Uterus (tissue), 2 donors: Measurements from ENCODE around the gene RABGAP1L.

ENCODE experiments used
- POLR2A ChIP-seq, 2 donors: fragments of 450-650 bp; IDR thresholded peaks; one replicate each; pipeline ENCODE4 v1.6.1; 2016; ENCODE audit warnings: antibody characterized with exemption in 2 of 2, mild to moderate bottlenecking in 1 of 2, moderate library complexity in 1 of 2
- TF ChIP-seq, protein P1 (sequence below), 4 experiments: fragments of 200-600 bp in 2 of 4; fragments of 450-650 bp in 2 of 4; sonication (generic) in 2 of 4; IDR thresholded peaks; one replicate each; pipeline ENCODE4 v1.5.1; 2016 to 2019; ENCODE audit warnings: antibody characterized with exemption in 4 of 4, mild to moderate bottlenecking in 2 of 4, moderate library complexity in 1 of 4

DNA sequence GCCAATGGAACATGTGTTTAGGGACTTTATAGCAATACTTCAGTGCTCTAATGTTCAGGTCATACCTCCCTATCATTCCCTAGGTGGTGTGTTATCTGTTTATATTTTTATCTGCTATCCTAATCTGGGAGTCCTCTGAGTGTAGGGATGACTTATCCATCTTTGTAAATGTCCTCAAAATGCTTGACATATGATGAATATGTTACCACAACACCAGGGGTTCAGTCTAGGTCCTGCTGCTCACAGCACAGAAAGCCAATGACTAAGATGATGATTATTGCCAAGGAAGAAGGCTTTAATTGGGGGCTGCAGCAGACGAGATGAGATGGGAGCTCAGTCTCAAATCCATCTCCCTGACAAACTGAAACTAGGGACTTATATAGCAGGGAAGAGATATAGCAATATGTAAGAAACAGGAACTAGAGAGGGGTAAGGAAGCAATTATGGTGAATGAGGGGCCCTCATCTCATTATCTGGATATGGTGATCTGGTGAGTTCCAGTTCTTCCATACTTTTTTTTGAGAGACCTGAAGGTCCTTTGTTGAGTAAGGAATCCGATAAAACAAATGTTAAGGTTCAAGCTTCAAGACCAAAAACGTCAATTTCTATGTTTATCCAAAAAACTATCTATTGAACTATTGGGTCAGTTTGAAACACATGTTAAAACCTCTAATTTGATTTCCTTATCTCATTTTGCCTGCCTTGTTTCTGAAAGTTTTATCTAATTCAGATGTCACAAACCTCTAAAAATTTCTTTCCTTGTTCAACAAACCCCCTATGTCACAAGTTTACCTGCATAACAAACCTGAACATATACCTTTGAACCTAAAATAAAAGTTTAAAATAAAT lies 583.7 kb downstream of the RABGAP1L start:
- TF ChIP-seq, protein P1, sequence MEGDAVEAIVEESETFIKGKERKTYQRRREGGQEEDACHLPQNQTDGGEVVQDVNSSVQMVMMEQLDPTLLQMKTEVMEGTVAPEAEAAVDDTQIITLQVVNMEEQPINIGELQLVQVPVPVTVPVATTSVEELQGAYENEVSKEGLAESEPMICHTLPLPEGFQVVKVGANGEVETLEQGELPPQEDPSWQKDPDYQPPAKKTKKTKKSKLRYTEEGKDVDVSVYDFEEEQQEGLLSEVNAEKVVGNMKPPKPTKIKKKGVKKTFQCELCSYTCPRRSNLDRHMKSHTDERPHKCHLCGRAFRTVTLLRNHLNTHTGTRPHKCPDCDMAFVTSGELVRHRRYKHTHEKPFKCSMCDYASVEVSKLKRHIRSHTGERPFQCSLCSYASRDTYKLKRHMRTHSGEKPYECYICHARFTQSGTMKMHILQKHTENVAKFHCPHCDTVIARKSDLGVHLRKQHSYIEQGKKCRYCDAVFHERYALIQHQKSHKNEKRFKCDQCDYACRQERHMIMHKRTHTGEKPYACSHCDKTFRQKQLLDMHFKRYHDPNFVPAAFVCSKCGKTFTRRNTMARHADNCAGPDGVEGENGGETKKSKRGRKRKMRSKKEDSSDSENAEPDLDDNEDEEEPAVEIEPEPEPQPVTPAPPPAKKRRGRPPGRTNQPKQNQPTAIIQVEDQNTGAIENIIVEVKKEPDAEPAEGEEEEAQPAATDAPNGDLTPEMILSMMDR (IDR thresholded peaks at IDR 0.05) = no peak
- no peak for TF ChIP-seq POLR2A (IDR thresholded peaks at IDR 0.05)
